Erythroblast (primary cell): ENCODE measurements around the gene PRR30.

Source experiments
- GATA1 ChIP-seq: IDR thresholded peaks from 2 replicates; pipeline ENCODE4 v1.6.1; 2011; ENCODE audit warnings: low read depth, mild to moderate bottlenecking, control low read depth, low read length, moderate library complexity
- POLR2A ChIP-seq: IDR thresholded peaks from 2 replicates; pipeline ENCODE4 v1.6.1; 2011; ENCODE audit warnings: mild to moderate bottlenecking, low read length

DNA sequence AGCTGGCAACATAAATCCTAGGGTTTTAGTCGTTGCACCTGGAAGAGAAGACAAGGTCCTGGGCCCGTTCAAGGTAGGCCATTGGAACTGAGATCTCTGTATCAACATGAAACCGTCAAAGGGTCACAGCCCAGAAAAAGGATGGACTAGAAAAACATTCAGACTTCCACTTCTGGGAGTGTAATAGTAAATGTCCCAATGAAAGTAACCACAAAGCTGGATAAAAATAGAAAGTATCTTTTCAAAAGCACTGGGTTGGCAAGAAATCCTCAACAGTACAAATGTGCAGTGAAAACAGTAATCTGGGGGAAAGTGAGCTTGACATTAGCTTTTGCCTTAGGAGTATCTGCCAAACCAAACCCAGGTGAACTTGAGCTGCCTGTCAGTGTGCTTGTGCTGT, 33.2 kb downstream of the PRR30 start:
- TF ChIP-seq POLR2A (no peak), GATA1 (no peak)
